GM21447 (cell line): Measurements from ENCODE around the gene CCDC12.

Source experiments
- ATAC-seq: cut with Tn5 transposase; IDR thresholded peaks from one replicate; pipeline ENCODE4 v1.9.1; 2021; ENCODE audit not compliant: unreplicated experiment

CCDC12 gene

GRCh38 chr3:46997453-46998091, 21.0 kb upstream of the CCDC12 start:
- ATAC-seq, result no peak

DNA sequence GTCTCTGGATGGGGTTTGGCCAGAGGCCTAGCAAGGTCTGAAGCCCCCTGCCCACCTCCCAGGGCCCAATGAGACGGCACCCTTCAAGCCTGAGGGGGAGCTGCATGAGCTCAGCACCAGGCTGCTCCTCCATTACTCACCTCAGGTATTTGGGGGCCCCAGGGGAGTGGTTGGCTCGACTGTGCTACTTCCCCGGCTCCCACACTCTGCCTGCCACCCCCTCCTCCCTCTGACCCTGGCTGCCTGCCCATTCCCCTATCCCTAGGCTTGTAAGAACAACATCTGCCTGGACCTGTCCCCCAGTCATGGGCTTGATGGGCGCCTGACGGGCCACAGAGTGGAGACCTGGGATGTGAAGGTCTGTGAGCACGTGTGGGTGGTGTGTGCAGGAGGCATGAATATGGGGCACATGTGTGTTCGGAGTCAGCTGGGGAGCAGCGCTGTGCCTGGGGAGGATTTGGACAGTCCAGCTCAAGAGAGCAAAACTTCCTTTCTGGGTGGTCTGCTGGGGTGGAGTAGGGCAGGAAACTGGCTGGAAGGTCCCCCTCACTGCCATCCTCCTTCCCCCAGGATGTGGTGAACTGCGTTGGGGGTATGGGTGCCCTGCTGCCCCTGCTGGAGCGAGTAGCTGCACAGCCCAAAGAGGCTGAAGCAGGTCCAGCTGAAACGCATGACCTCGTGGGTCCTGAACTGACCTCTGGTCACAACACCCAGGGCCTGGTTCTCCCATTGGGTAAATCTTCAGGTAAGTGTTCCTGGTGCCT, 20.3 kb upstream of the CCDC12 start:
- ATAC-seq, result no peak

DNA sequence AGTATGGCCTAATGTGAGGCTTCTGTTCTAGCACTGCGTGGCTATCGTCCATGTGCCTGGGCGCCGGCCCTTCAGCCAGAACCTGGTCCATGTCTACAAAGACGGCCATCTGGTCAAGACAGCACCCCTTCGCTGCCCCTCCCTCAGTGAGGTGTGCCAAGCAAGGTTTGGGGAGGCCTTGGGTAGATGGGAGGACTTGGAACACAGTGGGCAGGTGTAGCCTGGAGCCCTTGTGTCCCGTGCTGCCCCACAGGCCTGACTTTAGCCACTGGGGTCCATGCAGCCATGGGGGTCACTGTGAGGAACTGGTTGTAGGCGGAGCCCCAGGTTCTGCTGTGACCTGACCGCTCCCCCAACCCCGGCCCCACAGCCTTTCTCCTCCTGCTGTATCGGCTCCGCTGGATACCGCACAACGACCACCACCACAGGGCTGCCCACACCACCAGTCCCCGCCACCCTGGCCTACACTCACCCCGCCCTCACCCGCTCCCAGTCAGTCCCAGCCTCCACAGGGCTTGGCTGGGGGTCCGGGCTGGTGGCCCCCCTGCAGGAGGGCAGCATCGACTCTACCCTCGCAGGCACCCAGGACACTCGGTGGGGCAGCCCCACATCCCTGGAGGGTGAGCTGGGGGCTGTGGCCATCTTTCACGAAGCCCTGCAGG, 19.5 kb upstream of the CCDC12 start:
- no peak for ATAC-seq

DNA sequence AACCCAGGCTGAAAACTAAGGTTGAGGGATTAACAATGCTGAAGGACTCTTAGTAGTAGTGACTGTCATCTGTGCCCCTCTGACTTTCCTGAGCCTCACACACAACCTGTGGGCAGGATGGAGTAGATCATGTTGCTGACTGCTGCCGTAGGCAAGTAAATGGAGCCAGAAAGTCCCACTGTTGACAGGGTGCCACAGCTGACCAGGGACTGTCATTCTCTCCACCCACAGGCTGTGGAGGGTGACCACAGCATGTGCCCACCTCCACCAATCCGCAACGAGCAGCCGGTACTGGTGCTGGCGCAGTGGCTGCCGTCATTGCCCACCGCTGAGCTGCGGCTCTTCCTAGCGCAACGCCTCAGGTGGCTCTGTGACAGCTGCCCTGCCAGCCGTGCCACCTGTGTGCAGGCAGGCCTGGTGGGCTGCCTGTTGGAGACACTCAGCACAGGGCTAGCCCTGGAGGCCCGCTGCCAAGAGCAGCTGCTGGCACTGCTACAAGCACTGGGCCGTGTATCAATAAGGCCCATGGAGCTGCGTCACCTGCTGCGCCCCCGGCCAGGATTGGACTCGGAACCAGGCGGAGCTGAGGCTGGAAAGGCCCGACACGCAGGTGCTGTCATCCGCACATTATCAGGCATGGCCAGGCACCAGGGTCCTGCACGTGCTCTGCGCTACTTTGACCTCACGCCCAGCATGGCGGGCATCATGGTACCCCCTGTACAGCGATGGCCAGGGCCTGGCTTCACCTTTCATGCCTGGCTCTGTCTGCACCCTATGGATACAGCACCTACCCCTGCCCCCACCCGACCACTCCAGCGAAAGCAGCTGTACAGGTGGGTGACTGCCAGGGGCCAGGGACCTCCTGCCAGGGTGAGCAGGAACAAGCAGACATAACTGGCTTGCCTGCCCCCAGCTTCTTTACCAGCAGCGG, 18.5 kb upstream of the CCDC12 start:
- ATAC-seq, result no peak

- no peak for ATAC-seq
Measured at GRCh38 chr3:46993986-46994385, 17.4 kb upstream of the CCDC12 start.

GRCh38 chr3:46993292-46993691, 16.7 kb upstream of the CCDC12 start:
- no peak for ATAC-seq

GRCh38 chr3:46992231-46992630, 15.7 kb upstream of the CCDC12 start:
- ATAC-seq, result no peak

- no peak for ATAC-seq
Measured at GRCh38 chr3:46991406-46992165, 15.0 kb upstream of the CCDC12 start.

- ATAC-seq, result peak; percentile 44
Measured at GRCh38 chr3:46990573-46991374, 14.2 kb upstream of the CCDC12 start.

- ATAC-seq, result no peak
Measured at GRCh38 chr3:46989146-46989810, 12.7 kb upstream of the CCDC12 start.

DNA sequence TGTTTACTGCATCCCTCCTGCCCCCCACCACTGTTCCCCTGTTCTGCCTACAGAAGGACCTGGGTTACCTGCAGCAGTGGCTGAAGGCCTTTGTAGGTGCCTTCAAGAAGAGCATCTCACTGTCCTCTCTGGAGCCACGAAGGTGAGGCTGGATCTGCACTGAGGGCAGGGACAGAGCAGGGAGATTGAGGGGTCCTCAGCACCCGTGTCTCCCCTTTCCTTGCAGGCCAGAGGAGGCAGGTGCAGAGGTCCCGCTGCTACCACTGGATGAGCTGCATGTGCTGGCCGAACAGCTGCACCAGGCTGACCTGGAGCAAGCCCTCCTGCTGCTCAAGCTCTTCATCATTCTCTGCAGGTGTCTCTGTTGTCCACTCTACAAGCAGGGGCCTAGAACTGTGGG, 12.1 kb upstream of the CCDC12 start:
- no peak for ATAC-seq

- ATAC-seq, result peak; percentile 73
Measured at GRCh38 chr3:46987743-46988401, 11.3 kb upstream of the CCDC12 start.

DNA sequence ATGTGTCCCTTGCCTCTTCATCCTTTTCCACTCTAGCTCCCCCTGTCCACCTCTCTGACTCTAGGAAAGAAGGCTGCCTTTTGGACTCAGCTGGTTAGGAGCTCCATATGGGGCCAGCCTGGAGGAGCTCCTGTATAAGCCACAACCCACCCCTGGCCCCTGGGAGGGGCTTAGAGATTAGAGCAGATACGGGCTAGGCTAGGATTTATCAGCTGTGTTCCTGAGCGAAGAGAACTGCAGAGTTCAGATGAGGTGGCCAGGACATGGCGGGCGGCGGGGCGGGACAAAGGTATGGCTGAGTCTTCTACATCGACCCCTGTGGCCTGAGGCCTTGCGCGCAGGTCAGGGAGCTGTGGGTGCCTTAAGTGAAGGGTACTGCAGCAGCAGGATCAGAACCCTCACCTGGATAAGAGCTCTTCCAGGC, 10.8 kb upstream of the CCDC12 start:
- ATAC-seq, result no peak

GRCh38 chr3:46986782-46987310, 10.3 kb upstream of the CCDC12 start:
- ATAC-seq, result no peak

DNA sequence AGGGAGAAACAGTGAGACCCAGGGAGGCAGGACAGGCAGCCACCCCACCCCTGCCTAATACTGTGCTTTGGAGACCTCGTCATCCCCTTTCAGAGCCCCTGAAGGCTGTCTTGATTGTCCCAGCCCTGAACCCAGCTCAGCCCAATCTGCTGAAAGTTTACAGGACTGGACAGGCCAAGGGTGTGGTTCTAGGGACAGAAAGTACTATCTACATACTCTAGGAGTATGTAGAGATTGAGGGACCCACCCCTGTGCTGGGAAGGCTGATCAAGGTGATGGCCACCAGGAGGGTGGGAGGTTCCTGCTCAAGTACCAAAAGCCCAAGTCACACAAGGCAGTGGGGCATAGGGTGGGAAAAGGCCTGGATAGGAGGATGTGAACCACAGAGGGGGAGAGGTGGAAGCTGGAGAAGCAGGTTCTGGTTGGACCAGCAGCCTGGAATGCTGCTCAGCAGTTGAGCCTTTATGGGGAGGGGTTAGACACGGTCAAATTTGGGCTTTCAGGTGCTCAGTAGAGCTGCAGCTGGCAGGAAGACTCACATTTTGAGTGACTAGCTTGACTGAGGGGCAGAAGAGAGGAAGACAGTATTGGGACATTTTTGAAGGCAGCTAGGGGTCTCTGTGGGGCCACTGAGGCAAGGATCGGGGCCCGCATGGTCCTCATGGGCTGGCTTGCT, 9.6 kb upstream of the CCDC12 start:
- ATAC-seq, result no peak

DNA sequence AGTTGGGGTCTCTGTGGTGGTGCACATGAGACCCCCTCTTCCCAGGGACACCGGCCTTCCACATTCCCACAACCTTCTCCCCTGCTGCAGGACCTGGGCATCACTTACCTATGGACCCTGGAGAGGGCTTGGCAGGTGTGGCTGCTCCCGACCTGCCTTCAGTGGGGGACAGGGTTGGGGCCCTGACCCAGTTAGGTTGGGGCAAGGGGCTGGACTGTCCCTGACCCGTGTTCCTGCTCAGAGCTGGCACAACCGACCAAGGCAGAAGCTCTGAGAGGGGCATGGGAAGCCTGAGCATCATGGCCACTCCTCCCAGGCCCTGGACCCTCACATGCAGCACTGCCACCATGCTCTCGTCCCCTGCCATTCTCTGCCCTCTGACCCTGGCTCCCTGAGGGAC, 9.0 kb upstream of the CCDC12 start:
- no peak for ATAC-seq

DNA sequence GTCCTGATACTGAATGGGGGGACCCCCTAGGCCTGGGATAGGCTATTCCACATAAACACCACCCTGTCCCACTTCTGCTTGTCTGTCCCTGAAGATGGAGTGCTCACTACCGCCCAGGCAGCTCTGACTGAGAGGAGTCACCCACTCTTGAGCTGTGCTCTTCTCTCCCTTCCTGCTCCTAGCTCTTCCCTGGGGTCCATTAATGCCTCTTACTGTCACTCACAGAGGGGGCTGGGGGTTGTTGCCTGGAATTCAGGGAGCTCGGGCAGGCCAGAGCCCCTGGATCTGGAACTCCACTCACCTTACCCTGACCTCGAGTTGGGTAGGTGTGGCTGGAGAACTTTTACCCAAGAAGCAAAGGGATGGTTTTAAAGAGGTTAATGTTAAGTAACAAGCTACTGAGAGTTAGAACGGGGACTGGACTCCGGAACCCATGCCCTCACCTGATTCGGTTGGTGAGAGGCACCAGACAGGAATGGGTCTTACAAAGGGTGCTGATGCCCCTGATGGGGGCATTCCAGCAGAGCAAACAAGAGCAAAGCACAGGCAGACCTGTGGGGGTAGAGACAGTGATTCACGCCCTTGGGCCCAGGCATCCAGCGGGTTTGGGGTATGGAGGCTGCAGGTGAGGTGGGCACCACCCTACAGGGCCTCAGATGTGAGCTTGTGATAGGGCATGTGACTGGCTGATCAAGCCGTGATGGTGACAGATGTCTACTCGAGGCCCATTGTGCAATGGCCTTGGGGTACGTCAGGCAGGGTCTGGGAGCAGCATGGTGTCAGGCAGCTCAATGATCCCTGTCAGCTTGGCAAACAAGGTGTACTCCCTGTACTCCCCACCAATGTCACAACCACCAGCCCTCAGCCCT, 8.3 kb upstream of the CCDC12 start:
- no peak for ATAC-seq
